HUES64 (cell line): ENCODE data around the gene IER3.
"Not testable (repeated sequence)": the region's sequence is repeated elsewhere in the genome, so short reads cannot be mapped to it uniquely, and the experiment has no call there.

Experiments used
- H3K27ac ChIP-seq: 2 replicates; pipeline ENCODE4 v1.7.0; 2013; ENCODE audit warnings: low read depth, low read length, inconsistent platforms
- H3K27me3 ChIP-seq: 2 replicates; pipeline ENCODE4 v1.6.1; 2013; ENCODE audit warnings: mild to moderate bottlenecking, low read length; ENCODE audit not compliant: insufficient read depth
- H3K36me3 ChIP-seq: 2 replicates; pipeline ENCODE4 v1.6.1; 2013; ENCODE audit warnings: mild to moderate bottlenecking, low read length; ENCODE audit not compliant: insufficient read depth
- H3K4me1 ChIP-seq: 2 replicates; pipeline ENCODE4 v1.6.1; 2013; ENCODE audit warnings: mild to moderate bottlenecking, low read length, moderate library complexity; ENCODE audit not compliant: insufficient read depth
- H3K4me3 ChIP-seq: 2 replicates; pipeline ENCODE4 v1.5.1; 2013; ENCODE audit warnings: mild to moderate bottlenecking, low read length, moderate library complexity
- H3K9ac ChIP-seq: 2 replicates; pipeline ENCODE4 v1.6.1; 2013; ENCODE audit warnings: mild to moderate bottlenecking, low read depth, low read length
- H3K9me3 ChIP-seq: 2 replicates; pipeline ENCODE4 v1.6.1; 2013; ENCODE audit warnings: low read depth, low read length; ENCODE audit not compliant: insufficient read depth
- WGBS: fragments of 150-250, 120-280 bp; methylation state at CpG from one replicate; pipeline ENCODE4 v1.1.7; 2013; ENCODE audit warnings: missing lambda C conversion rate; 5-methylcytosine and 5-hydroxymethylcytosine counted together

Gene IER3

DNA sequence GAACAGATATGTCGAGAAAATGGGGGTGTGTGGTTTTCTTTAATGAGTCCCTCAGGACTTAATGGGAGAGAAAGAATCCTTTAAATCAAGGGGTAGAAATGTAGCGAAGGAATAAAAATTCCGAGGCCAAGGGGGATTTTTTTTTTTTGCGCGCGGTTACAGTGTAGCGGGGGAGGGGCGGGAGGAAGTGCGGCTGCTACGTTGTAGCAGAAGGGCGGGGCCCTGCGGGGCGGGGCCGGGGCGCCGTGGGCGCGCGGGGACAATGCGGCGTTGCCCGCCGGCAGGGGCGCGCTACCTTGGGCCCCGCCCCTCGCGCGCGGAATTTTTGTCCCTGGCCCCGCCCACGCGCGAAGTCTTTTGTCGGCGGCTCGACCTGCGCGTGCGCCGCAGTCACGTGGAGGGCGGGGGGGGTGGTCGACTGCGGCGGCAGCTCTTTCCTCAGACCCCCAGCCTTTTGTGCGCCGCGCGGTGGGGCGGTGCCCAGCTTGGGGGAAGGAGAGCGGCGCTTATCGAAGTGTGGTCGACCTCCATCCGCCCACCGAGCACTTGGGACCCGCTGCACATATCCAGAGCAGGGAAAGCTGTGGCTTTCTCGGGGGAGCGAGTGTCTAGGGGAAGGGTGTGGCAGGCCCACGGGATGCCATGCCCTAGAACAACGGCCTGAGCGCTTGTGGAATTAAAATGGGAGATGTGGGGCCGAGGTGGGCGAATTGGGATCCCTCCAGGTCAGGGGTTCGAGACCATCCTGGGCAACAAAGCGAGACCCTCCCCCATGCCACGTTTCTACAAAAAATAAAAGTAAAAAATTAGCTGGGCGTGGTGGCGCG is 22.9 kb downstream of the IER3 start:
- H3K4me3 ChIP-seq, result peak overlapping the region; percentile 98
- H3K27me3 ChIP-seq, result no peaks in the 10 kb centered on the region
- no peaks in the 10 kb centered on the region for H3K9me3 ChIP-seq
- peaks cover 8% of the 10 kb centered on the region; the same call in 1 of the 2 replicates for H3K4me1 ChIP-seq
- H3K36me3 ChIP-seq, result peaks cover 45% of the 10 kb centered on the region
- H3K9ac ChIP-seq, result peak overlapping the region; percentile 100
- under 1% methylated on average over 69 of the region's 71 CpGs for WGBS
- peak overlapping the region; percentile 99 for H3K27ac ChIP-seq

- H3K4me1 ChIP-seq, result peaks cover 8% of the 10 kb centered on the region; the same call in 1 of the 2 replicates
- no peaks in the 10 kb centered on the region for H3K9me3 ChIP-seq
- H3K9ac ChIP-seq, result peak overlapping the region; percentile 100
- peaks cover 42% of the 10 kb centered on the region for H3K36me3 ChIP-seq
- H3K4me3 ChIP-seq, result peak overlapping the region; percentile 98
- under 1% methylated on average over 29 of the region's 29 CpGs for WGBS
- no peaks in the 10 kb centered on the region for H3K27me3 ChIP-seq
- peak overlapping the region; percentile 99 for H3K27ac ChIP-seq
These were observed 23.6 kb downstream of the IER3 start for GRCh38 chr6:30720738-30721197.

GRCh38 chr6:30719791-30720737 is 24.3 kb downstream of the IER3 start, which contains the start of gene TUBB:
TUBB (plus strand) TSS chr6:30720352; CDS start chr6:30720507, 155 bp downstream.
- H3K4me3 ChIP-seq, result peak within 1 kb of the TSS; percentile 98
- peaks cover 36% of the 10 kb centered on the region for H3K36me3 ChIP-seq
- no peaks in the 10 kb centered on the region for H3K27me3 ChIP-seq
- peak within 1 kb of the TSS; percentile 99 for H3K27ac ChIP-seq
- WGBS, result under 1% methylated on average over 37 of the region's 38 CpGs
- H3K9ac ChIP-seq, result peak within 1 kb of the TSS; percentile 100
- peaks cover 8% of the 10 kb centered on the region; the same call in 1 of the 2 replicates for H3K4me1 ChIP-seq
- no peaks in the 10 kb centered on the region for H3K9me3 ChIP-seq

DNA sequence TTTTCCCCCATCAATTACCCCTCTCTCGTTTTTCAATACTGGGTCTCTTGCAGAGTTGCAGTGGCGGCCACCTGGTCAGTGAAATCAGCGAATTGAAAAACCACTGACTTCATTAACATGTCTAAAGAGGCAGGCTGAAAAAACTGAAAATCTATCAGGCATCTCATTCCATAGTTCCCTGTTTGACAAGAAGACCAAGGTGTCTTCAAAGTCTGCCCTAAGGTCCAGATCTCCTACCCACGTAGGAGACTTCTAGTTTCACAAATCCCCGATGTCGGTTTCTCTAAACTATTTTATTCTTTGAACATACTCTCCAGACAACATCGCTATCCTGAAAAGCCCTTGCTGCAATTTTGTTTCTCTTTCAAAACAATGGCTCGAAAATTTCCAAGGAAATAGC is 25.0 kb downstream of the IER3 start:
- 5% methylated on average over 8 of the region's 8 CpGs for WGBS
- H3K4me1 ChIP-seq, result peaks cover 8% of the 10 kb centered on the region; the same call in 1 of the 2 replicates

DNA sequence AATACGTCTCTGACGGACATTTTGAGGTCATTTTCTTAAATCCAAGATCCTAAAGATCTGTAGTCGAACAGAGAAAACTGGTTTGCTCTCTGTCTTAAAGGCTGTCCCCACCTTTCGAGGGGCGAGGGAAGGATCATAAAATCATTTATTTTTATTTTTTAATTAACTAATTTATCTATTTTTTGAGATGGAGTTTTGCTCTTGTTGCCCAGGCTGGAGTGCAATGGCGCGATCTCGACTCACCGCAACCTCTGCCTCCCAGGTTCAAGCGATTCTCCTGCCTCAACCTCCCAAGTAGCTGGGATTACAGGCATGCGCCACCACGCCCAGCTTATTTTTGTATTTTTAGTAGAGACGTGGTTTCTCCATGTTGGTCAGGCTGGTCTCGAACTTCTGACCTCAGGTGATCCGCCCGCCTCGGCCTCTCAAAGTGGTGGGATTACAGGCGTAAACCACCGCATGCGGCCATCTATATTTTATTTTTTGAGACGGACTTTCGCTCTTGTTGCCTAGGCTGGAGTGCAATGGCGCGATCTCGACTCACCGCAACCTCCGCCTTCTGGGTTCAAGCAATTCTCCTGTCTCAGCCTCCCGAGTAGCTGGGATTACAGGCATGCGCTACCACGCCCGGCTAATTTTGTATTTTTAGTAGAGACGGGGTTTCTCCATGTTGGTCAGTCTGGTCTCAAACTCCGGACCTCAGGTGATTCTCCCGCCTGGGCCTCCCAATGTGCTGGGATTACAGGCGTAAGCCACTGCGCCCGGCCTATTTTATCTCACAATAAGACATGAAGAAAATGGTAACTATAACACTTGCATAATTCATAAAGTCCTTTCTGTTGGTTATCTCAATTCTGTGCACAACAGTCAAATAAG is 26.3 kb downstream of the IER3 start:
- 88% methylated on average over 35 of the region's 37 CpGs for WGBS
- H3K27me3 ChIP-seq, H3K9me3 ChIP-seq, H3K4me1 ChIP-seq: not testable (repeated sequence)
- Histone ChIP-seq H3K27ac (peak overlapping the region; percentile 96), H3K9ac (peak overlapping the region; percentile 94), H3K4me3 (peak overlapping the region; percentile 98), H3K36me3 (peaks cover 36% of the 10 kb centered on the region)

More for the DNA sequence above, 25.0 kb downstream of the IER3 start:
- Histone ChIP-seq H3K4me3 (peak overlapping the region; percentile 98), H3K36me3 (peaks cover 36% of the 10 kb centered on the region), H3K27me3 (no peaks in the 10 kb centered on the region), H3K27ac (peak overlapping the region; percentile 90), H3K9me3 (no peaks in the 10 kb centered on the region), H3K9ac (peak overlapping the region; percentile 100)

DNA sequence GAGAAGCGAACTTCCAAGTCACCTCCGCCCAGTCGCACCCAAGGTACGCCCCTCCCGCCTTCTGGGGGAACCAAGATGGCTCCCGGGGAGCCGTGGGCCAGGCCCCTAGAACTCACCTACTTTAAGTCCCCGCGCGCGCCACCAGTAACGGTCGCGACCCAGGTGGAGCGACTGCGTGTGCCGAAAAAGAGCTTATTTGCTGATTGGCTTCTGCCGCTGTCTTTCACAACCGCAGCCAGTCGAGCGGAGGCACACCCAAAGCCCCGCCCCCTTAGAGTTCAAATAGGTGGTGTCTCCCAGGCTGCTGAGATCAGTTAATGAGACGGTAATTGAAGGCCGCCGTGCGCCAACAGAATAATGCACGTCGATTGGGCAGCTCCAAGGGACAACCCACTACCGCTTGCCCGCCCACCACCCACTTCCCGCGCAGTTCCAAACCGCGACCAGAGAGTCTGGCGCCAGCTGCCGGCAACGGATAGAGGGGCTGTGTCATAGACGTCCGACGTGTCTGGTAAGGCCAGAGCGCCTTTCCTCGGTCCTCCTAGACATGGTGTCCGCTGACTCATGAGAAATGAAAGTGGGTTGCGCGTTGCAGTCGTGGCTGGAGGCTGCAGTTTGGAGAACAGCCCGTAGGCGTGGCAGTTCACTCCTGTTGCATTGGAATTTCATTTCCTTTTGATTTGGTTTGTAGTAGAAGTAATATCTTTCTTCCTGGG is 27.1 kb downstream of the IER3 start, which contains the start of gene MDC1:
Gene MDC1 (minus strand): TSS at position 153 of the 716 bp plus-strand sequence. CDS start 2,106 bp downstream, outside the sequence.
- H3K27ac ChIP-seq, result peak within 1 kb of the TSS; percentile 96
- H3K27me3 ChIP-seq, result no peaks in the 10 kb centered on the region
- no peaks in the 10 kb centered on the region for H3K9me3 ChIP-seq
- peak within 1 kb of the TSS; percentile 94 for H3K9ac ChIP-seq
- H3K4me3 ChIP-seq, result peak within 1 kb of the TSS; percentile 75
- H3K4me1 ChIP-seq, result peaks cover 4% of the 10 kb centered on the region; the same call in 1 of the 2 replicates
- WGBS, result under 1% methylated on average over 48 of the region's 48 CpGs
- peaks cover 36% of the 10 kb centered on the region for H3K36me3 ChIP-seq

GRCh38 chr6:30716879-30717128 is 27.5 kb downstream of the IER3 start:
- peak overlapping the region; percentile 75 for H3K4me3 ChIP-seq
- WGBS, result 3% methylated on average over 8 of the region's 8 CpGs
- H3K9ac ChIP-seq, result peak overlapping the region; percentile 81
- H3K27me3 ChIP-seq, result no peaks in the 10 kb centered on the region
- H3K36me3 ChIP-seq, result peaks cover 38% of the 10 kb centered on the region
- H3K9me3 ChIP-seq, result no peaks in the 10 kb centered on the region
- H3K4me1 ChIP-seq, result peaks cover 4% of the 10 kb centered on the region; the same call in 1 of the 2 replicates
- H3K27ac ChIP-seq, result peak overlapping the region; percentile 96

- Histone ChIP-seq H3K9me3 (no peaks in the 10 kb centered on the region), H3K27ac (no peak overlapping the region), H3K4me1 (peaks cover 4% of the 10 kb centered on the region; the same call in 1 of the 2 replicates), H3K4me3 (no peak overlapping the region), H3K27me3 (no peaks in the 10 kb centered on the region), H3K36me3 (peaks cover 58% of the 10 kb centered on the region), H3K9ac (no peak overlapping the region)
- WGBS, result no CpG with 5 or more reads among the region's 1 CpG
These were observed 30.1 kb downstream of the IER3 start for GRCh38 chr6:30714263-30714662.

- Histone ChIP-seq H3K27ac (no peak overlapping the region), H3K9ac (no peak overlapping the region), H3K9me3 (no peaks in the 10 kb centered on the region), H3K4me1 (no peaks in the 10 kb centered on the region), H3K4me3 (no peak overlapping the region), H3K27me3 (no peaks in the 10 kb centered on the region), H3K36me3 (peaks cover 76% of the 10 kb centered on the region)
- WGBS, result 95% methylated on average over 7 of the region's 7 CpGs
These were observed 31.9 kb downstream of the IER3 start for GRCh38 chr6:30712441-30712945.
